GM23338 (cell line): ENCODE measurements around the gene SPDYE1. TPM values are rescaled to one million over a fixed set of nuclear protein-coding genes. Genes with fewer than 3 reads are reported as not detected.

Experiments used
- ATAC-seq: fragments of 200-7000 bp; cut with Tn5 transposase; 3 replicates; pipeline ENCODE4 v1.9.1; 2020
- DNase-seq: peaks from one replicate; pipeline ENCODE4 v3.0.0-alpha.2; 2015; ENCODE audit warnings: low spot score
- H2AFZ ChIP-seq: fragments of 200-600 bp; sonication (generic); 2 replicates; pipeline ENCODE4 v1.8.0; 2016; ENCODE audit warnings: antibody characterized with exemption, mild to moderate bottlenecking, moderate library complexity
- H3F3A ChIP-seq: fragments of 200-600 bp; sonication (generic); replicated peaks from 2 replicates; pipeline ENCODE4 v1.8.0; 2017; ENCODE audit warnings: antibody characterized with exemption, mixed run types, low read depth
- H3K27ac ChIP-seq: fragments of 200-600 bp; sonication (generic); 2 replicates; pipeline ENCODE4 v1.6.1; 2016; ENCODE audit warnings: low read depth
- H3K27me3 ChIP-seq: fragments of 200-600 bp; sonication (generic); 2 replicates; pipeline ENCODE4 v1.8.0; 2016; ENCODE audit warnings: mild to moderate bottlenecking, mixed run types, moderate library complexity; ENCODE audit not compliant: insufficient read depth
- H3K36me3 ChIP-seq: fragments of 200-600 bp; sonication (generic); 2 replicates; pipeline ENCODE4 v1.8.0; 2016; ENCODE audit warnings: mild to moderate bottlenecking; ENCODE audit not compliant: insufficient read depth
- H3K4me1 ChIP-seq: fragments of 200-600 bp; sonication (generic); 2 replicates; pipeline ENCODE4 v1.8.0; 2016; ENCODE audit warnings: mild to moderate bottlenecking, moderate library complexity; ENCODE audit not compliant: insufficient read depth
- H3K4me2 ChIP-seq: fragments of 200-600 bp; sonication (generic); 2 replicates; pipeline ENCODE4 v1.7.1; 2017; ENCODE audit warnings: mixed run types
- H3K4me3 ChIP-seq: fragments of 200-600 bp; sonication (generic); 2 replicates; pipeline ENCODE4 v1.6.1; 2016; ENCODE audit warnings: mixed run types
- H3K79me2 ChIP-seq: fragments of 200-600 bp; sonication (generic); replicated peaks from 2 replicates; pipeline ENCODE4 v1.8.0; 2017; ENCODE audit warnings: mild to moderate bottlenecking; ENCODE audit not compliant: insufficient read depth
- H3K9me2 ChIP-seq: fragments of 200-600 bp; sonication (generic); 2 replicates; pipeline ENCODE4 v1.8.0; 2017; ENCODE audit not compliant: insufficient read depth
- H4K20me1 ChIP-seq: fragments of 200-600 bp; sonication (generic); replicated peaks from 2 replicates; pipeline ENCODE4 v1.8.0; 2017; ENCODE audit warnings: mild to moderate bottlenecking; ENCODE audit not compliant: insufficient read depth
- H3K27ac Mint-ChIP-seq: 2 replicates; pipeline ENCODE4 v1.8.0; 2020; ENCODE audit warnings: inconsistent platforms, mild to moderate bottlenecking, moderate library complexity, mixed read lengths
- H3K27me3 Mint-ChIP-seq: 3 replicates; pipeline ENCODE4 v1.8.0; 2022; ENCODE audit warnings: low read depth, mild to moderate bottlenecking, moderate library complexity, mixed read lengths, inconsistent platforms; ENCODE audit not compliant: insufficient read depth, poor library complexity
- H3K36me3 Mint-ChIP-seq: 3 replicates; pipeline ENCODE4 v1.8.0; 2021; ENCODE audit warnings: low read depth, mild to moderate bottlenecking, inconsistent platforms, moderate library complexity, mixed read lengths
- H3K4me1 Mint-ChIP-seq: 3 replicates; pipeline ENCODE4 v1.8.0; 2020; ENCODE audit warnings: mild to moderate bottlenecking, inconsistent platforms, mixed read lengths
- H3K4me3 Mint-ChIP-seq: 3 replicates; pipeline ENCODE4 v1.8.0; 2021; ENCODE audit warnings: moderate library complexity, mild to moderate bottlenecking, inconsistent platforms, mixed read lengths
- H3K9me3 Mint-ChIP-seq: 3 replicates; pipeline ENCODE4 v1.8.0; 2020; ENCODE audit warnings: moderate library complexity, mild to moderate bottlenecking, inconsistent platforms, mixed read lengths
- CREB1 ChIP-seq: fragments of 250-450 bp; sonication (Bioruptor Pico); IDR thresholded peaks from 2 replicates; pipeline ENCODE4 v1.5.0; 2020; ENCODE audit warnings: low read depth, mild to moderate bottlenecking, moderate library complexity
- ETS1 ChIP-seq: IDR thresholded peaks from 2 replicates; pipeline ENCODE4 v1.6.1; 2016; ENCODE audit warnings: antibody characterized with exemption
- EZH2 ChIP-seq: fragments of 200-600 bp; sonication (generic); IDR thresholded peaks from one replicate; pipeline ENCODE4 v1.8.0; 2017; ENCODE audit warnings: antibody characterized with exemption, mild to moderate bottlenecking, low read depth; ENCODE audit not compliant: unreplicated experiment
- EZH2phosphoT487 ChIP-seq: fragments of 200-600 bp; sonication (generic); IDR thresholded peaks from one replicate; pipeline ENCODE4 v1.8.1; 2018; ENCODE audit warnings: antibody characterized with exemption; ENCODE audit not compliant: unreplicated experiment
- JUNB ChIP-seq: IDR thresholded peaks from one replicate; pipeline ENCODE4 v1.6.1; 2016; ENCODE audit warnings: antibody characterized with exemption; ENCODE audit not compliant: unreplicated experiment
- NANOG ChIP-seq: IDR thresholded peaks from 2 replicates; pipeline ENCODE4 v1.6.1; 2016; ENCODE audit warnings: antibody characterized with exemption, borderline replicate concordance
- POLR2AphosphoS5 ChIP-seq: IDR thresholded peaks from 2 replicates; pipeline ENCODE4 v1.6.1; 2016; ENCODE audit warnings: antibody characterized with exemption, low read depth
- REST ChIP-seq: IDR thresholded peaks from one replicate; pipeline ENCODE4 v1.6.1; 2018; ENCODE audit warnings: antibody characterized with exemption; ENCODE audit not compliant: unreplicated experiment
- STAT1 ChIP-seq: IDR thresholded peaks from one replicate; pipeline ENCODE4 v1.6.1; 2016; ENCODE audit warnings: antibody characterized with exemption; ENCODE audit not compliant: unreplicated experiment
- ZNF114 ChIP-seq: fragments of 250-450 bp; sonication (Bioruptor Pico); IDR thresholded peaks from 2 replicates; pipeline ENCODE4 v1.5.0; 2020; ENCODE audit warnings: mild to moderate bottlenecking, moderate library complexity
- ZNF331 ChIP-seq: fragments of 250-450 bp; sonication (Bioruptor Pico); IDR thresholded peaks from 2 replicates; pipeline ENCODE4 v1.5.0; 2020; ENCODE audit warnings: low read depth, mild to moderate bottlenecking, moderate library complexity
- polyA plus RNA-seq: library from polyadenylated mRNA; unstranded; fragments of >200 nt; fragmentation: Nextera tagmentation; extraction: Ambion mirVana; gene quantifications from 2 replicates; pipeline ENCODE4 v1.2.1, GENCODE V29; 2016
- total RNA-seq: library from RNA; depleted of rRNA; stranded (reverse); fragments of >200 nt; shearing (Covaris generic); gene quantifications from 2 replicates; pipeline ENCODE4 v1.2.3, GENCODE V29; 2014
- TF ChIP-seq, protein P1 (sequence below): fragments of 250-450 bp; sonication (Bioruptor Pico); IDR thresholded peaks from 2 replicates; pipeline ENCODE4 v1.5.0; 2020; ENCODE audit warnings: mild to moderate bottlenecking, moderate library complexity
- TF ChIP-seq, protein P2 (sequence below), 2 experiments: fragments of 200-600 bp in 1 of 2; sonication (generic) in 1 of 2; conservative IDR thresholded peaks; 2 replicates each; pipeline versions ENCODE4 v1.5.1 to v1.6.1; 2016 to 2017; ENCODE audit warnings: antibody characterized with exemption in 2 of 2, low read depth in 2 of 2, mild to moderate bottlenecking in 2 of 2, moderate library complexity in 1 of 2

SPDYE1 gene
- total and polyA plus RNA-seq, 2 experiments from 2014 or later, result 1.6 TPM; not detected in 1

- Mint-ChIP-seq H3K27ac (no peak overlapping the region), H3K36me3 (peaks cover 57% of the 10 kb centered on the region), H3K4me1 (no peaks in the 10 kb centered on the region), H3K4me3 (no peak overlapping the region), H3K27me3 (no peaks in the 10 kb centered on the region), H3K9me3 (no peaks in the 10 kb centered on the region)
- Histone ChIP-seq H3K4me3 (no peak overlapping the region), H3F3A (no peaks in the 10 kb centered on the region), H3K36me3 (no peaks in the 10 kb centered on the region; the same call in 1 of the 2 replicates), H2AFZ (no peak overlapping the region), H3K9me2 (no peaks in the 10 kb centered on the region), H3K4me1 (no peaks in the 10 kb centered on the region), H4K20me1 (peaks cover 5% of the 10 kb centered on the region), H3K27me3 (no peaks in the 10 kb centered on the region), H3K79me2 (no peaks in the 10 kb centered on the region), H3K4me2 (no peak overlapping the region), H3K27ac (no peak overlapping the region)
- TF ChIP-seq ETS1 (no peak), ZNF114 (CRISPR knock-in tag) (no peak), STAT1 (no peak), CREB1 (no peak), EZH2 (no peak), EZH2phosphoT487 (no peak), POLR2AphosphoS5 (no peak), REST (no peak), ZNF331 (CRISPR knock-in tag) (no peak), NANOG (no peak), JUNB (no peak)
- TF ChIP-seq, protein P1, sequence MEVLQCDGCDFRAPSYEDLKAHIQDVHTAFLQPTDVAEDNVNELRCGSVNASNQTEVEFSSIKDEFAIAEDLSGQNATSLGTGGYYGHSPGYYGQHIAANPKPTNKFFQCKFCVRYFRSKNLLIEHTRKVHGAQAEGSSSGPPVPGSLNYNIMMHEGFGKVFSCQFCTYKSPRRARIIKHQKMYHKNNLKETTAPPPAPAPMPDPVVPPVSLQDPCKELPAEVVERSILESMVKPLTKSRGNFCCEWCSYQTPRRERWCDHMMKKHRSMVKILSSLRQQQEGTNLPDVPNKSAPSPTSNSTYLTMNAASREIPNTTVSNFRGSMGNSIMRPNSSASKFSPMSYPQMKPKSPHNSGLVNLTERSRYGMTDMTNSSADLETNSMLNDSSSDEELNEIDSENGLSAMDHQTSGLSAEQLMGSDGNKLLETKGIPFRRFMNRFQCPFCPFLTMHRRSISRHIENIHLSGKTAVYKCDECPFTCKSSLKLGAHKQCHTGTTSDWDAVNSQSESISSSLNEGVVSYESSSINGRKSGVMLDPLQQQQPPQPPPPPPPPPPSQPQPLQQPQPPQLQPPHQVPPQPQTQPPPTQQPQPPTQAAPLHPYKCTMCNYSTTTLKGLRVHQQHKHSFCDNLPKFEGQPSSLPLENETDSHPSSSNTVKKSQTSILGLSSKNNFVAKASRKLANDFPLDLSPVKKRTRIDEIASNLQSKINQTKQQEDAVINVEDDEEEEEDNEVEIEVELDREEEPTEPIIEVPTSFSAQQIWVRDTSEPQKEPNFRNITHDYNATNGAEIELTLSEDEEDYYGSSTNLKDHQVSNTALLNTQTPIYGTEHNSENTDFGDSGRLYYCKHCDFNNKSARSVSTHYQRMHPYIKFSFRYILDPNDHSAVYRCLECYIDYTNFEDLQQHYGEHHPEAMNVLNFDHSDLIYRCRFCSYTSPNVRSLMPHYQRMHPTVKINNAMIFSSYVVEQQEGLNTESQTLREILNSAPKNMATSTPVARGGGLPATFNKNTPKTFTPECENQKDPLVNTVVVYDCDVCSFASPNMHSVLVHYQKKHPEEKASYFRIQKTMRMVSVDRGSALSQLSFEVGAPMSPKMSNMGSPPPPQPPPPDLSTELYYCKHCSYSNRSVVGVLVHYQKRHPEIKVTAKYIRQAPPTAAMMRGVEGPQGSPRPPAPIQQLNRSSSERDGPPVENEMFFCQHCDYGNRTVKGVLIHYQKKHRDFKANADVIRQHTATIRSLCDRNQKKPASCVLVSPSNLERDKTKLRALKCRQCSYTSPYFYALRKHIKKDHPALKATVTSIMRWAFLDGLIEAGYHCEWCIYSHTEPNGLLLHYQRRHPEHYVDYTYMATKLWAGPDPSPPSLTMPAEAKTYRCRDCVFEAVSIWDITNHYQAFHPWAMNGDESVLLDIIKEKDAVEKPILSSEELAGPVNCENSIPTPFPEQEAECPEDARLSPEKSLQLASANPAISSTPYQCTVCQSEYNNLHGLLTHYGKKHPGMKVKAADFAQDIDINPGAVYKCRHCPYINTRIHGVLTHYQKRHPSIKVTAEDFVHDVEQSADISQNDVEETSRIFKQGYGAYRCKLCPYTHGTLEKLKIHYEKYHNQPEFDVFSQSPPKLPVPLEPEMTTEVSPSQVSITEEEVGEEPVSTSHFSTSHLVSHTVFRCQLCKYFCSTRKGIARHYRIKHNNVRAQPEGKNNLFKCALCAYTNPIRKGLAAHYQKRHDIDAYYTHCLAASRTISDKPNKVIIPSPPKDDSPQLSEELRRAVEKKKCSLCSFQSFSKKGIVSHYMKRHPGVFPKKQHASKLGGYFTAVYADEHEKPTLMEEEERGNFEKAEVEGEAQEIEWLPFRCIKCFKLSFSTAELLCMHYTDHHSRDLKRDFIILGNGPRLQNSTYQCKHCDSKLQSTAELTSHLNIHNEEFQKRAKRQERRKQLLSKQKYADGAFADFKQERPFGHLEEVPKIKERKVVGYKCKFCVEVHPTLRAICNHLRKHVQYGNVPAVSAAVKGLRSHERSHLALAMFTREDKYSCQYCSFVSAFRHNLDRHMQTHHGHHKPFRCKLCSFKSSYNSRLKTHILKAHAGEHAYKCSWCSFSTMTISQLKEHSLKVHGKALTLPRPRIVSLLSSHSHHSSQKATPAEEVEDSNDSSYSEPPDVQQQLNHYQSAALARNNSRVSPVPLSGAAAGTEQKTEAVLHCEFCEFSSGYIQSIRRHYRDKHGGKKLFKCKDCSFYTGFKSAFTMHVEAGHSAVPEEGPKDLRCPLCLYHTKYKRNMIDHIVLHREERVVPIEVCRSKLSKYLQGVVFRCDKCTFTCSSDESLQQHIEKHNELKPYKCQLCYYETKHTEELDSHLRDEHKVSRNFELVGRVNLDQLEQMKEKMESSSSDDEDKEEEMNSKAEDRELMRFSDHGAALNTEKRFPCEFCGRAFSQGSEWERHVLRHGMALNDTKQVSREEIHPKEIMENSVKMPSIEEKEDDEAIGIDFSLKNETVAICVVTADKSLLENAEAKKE (CRISPR knock-in tag), result no peak
- TF ChIP-seq, protein P2, sequence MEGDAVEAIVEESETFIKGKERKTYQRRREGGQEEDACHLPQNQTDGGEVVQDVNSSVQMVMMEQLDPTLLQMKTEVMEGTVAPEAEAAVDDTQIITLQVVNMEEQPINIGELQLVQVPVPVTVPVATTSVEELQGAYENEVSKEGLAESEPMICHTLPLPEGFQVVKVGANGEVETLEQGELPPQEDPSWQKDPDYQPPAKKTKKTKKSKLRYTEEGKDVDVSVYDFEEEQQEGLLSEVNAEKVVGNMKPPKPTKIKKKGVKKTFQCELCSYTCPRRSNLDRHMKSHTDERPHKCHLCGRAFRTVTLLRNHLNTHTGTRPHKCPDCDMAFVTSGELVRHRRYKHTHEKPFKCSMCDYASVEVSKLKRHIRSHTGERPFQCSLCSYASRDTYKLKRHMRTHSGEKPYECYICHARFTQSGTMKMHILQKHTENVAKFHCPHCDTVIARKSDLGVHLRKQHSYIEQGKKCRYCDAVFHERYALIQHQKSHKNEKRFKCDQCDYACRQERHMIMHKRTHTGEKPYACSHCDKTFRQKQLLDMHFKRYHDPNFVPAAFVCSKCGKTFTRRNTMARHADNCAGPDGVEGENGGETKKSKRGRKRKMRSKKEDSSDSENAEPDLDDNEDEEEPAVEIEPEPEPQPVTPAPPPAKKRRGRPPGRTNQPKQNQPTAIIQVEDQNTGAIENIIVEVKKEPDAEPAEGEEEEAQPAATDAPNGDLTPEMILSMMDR (conservative IDR thresholded peaks at IDR 0.05; ENCODE audit: low read depth in 2 of 2), result no peak
- ATAC-seq (no peak), DNase-seq (no peak)
Observed at GRCh38 chr7:44057181-44057848, 59.6 kb downstream of the SPDYE1 start.
